ENCODE measurements around the gene CCR9.

The CCR9 gene

GRCh38 chr3:45939341-45939771 is 53.0 kb downstream of the CCR9 start:
- no peak for DNase-seq

GRCh38 chr3:45940004-45940780 is 53.8 kb downstream of the CCR9 start:
- no peak for DNase-seq

DNA sequence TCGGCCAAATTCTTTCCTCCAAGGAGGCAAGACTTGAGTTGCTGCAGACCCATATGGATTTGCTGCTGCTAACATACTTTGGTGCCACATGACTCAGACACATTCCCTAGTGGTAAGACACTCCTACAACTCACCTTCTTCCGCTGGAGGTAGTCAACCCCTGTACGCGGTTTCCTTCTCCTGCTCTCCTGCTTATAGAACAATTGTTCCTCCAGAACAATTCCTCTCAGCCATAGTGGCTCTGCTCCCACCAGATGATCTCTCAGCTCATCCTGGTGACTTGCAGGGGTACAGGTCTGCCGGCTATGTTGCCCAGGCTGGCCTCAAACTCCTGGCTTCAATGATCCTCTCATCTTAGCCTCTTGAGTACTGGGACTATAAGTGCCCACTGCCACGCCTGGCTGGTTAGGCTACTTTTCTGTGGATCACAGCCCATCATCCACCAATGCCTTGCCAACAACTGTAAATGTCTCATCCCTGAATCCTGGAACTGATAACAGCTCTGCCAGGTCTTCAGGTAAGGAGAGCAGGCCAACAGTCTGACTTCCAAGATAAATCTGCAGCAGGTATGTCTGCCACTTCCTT is 54.5 kb downstream of the CCR9 start:
- DNase-seq = no peak

GRCh38 chr3:45942051-45942825 is 55.9 kb downstream of the CCR9 start:
- no peak for DNase-seq

DNA sequence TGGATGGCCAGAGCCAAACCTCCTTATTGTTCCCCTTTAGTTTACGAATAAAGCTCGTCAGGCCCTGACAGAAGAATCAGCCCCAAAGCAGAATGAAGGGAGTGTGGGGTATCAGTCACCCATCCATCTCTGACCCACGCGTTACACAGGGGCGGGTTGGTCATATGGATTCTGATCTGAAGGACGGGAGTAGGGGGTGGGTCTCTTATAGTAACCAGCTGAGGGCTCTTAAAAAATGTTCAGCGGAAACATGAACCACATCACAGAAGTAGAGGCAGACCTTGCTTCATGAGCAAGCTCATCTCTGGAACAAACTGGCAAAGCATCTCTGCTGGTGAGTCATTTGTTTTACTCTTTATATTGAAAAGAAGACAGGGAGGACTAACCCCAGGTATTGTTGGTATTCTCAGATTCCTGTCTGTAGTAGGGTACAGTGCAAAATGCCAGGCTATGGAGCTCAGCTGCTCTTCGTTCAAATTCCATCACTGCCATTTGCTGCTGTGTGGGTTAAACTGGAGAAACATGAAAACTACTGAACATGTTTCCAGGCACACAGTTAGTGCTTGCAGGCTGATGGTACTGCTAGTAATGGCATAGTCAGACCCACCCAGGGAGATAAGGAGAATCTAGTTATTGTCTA is 57.0 kb downstream of the CCR9 start, which contains the start of gene CXCR6:
Gene CXCR6, plus strand, starts transcription at position 258 of the 640 bp plus-strand sequence. CDS start 3,018 bp downstream, outside the sequence.
- DNase-seq = no peak

DNA sequence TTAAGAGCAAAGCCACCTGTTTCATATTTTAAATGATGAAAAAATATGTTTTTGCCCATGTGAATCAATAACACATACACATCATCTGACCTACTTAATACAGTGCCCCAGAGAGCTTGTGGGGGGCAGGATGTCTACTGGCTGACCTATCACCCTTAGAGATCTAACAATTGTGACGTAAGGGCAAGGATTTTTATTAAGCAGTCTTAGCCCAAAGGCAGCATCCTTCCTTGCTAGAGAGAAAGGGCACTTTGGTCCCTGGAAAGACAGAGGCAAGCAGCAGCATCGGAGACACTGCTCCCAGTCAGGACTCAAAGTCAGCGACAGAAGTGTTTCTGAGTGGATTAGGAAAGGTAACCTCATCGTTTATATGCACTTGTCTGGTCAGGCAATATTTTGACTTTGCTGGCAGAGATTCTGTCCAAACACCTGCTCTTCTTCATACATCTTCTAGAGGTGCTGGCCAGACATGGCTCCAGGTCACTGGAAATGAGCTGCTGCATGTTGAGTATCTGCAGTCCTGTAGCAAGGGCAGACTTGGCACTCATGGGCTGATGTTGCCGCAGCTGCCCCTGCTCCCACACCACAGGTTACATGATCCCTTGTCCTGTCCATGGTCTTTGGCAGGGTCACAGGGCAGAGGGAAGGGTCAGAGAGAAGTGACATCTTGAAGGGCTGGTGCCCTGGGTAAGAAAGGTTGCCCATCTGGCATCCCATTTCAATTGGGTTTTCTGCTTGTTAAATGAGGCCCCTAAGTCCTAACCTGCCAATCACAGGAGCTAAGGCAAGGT is 58.7 kb downstream of the CCR9 start:
- no peak for DNase-seq

DNA sequence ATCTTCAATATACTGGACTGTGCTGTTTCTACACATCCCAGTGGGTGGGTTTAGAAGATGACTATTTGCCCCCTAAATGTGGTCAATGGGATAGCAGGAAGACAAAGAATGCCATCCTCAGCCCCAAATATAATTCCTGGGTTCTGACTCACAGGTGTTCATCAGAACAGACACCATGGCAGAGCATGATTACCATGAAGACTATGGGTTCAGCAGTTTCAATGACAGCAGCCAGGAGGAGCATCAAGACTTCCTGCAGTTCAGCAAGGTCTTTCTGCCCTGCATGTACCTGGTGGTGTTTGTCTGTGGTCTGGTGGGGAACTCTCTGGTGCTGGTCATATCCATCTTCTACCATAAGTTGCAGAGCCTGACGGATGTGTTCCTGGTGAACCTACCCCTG is 60.0 kb downstream of the CCR9 start:
- DNase-seq = no peak

- no peak for DNase-seq
These were observed 60.5 kb downstream of the CCR9 start for GRCh38 chr3:45946875-45947274.

GRCh38 chr3:45947361-45947760 is 61.0 kb downstream of the CCR9 start:
- no peak for DNase-seq

- DNase-seq = no peak
These were observed 62.0 kb downstream of the CCR9 start for GRCh38 chr3:45948311-45948781.

GRCh38 chr3:45948881-45949280 is 62.5 kb downstream of the CCR9 start:
- DNase-seq = no peak

DNA sequence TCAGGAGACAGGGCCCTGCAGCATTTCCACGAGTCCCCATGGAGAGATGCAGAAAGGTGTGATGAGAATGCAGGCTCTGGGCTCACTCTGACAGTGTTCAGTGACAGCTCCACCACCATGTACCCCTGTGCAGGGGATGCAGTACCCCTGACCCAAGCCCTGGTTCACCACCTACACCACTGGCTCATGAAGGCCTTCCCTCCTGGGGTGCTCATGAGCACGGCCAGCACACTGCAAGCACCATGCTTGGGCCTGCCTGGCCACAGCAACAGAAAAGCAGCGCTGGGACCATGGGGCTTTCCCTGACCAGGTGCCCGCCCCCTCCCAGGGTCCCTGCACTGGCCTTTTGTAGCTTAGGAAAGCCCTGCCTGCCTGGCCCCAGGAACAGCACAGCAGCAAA is 63.1 kb downstream of the CCR9 start:
- DNase-seq = no peak

GRCh38 chr3:45950131-45950530 is 63.8 kb downstream of the CCR9 start:
- no peak for DNase-seq

DNA sequence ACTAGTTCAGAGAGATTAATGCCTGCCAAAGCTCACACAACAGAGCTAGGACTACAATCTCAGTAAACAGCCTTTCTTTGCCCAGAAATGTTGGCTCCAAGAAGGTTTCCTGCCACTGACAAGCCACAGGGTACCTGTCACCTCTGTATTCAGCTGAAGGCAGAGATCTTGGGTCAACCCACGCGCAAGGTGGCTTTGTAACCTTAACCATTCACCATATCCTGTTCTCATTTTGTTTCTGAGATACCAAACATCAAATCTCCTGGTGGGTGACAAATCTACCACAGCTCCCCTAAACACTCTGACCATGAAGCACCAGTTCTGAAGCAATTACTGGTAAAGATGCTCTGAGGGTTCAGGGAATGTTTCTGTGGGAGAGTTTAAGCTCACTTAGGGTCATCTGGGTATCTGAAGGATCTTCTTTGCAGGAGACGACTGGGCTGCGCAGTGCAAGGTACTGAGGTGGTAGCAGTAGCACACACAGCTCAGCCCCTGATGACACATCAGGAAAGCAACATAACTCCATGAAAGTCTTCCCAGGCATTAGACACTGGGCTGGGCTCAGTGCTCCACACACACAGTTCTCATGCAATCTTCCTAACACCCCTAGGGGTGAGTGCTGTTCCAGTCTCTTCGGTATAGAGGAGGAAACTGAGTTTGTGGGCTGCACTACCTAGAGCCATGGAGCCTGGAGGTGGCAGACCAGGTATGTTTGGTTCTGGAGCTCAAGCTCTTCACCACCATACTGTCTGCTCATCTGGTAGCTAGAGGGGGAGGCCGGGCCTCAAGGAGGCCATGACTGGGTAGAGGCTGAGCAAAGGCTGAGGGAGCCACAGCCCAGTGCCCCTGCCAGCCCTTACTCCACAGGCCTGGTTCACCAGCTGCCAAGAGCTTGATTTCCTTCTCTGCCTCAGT is 64.6 kb downstream of the CCR9 start:
- no peak for DNase-seq

GRCh38 chr3:45951946-45952345 is 65.6 kb downstream of the CCR9 start:
- no peak for DNase-seq

GRCh38 chr3:45952456-45952855 is 66.1 kb downstream of the CCR9 start:
- no peak for DNase-seq
